HG02588 (cell line): ENCODE results near the gene ZBTB11.
"Not testable (repeated sequence)": the region's sequence is repeated elsewhere in the genome, so short reads cannot be mapped to it uniquely, and the experiment has no call there.

Experiments
- ATAC-seq: cut with Tn5 transposase; IDR thresholded peaks from one replicate; pipeline ENCODE4 v1.9.1; 2021; ENCODE audit warnings: mild to moderate bottlenecking, moderate library complexity; ENCODE audit not compliant: unreplicated experiment

ZBTB11 gene

DNA sequence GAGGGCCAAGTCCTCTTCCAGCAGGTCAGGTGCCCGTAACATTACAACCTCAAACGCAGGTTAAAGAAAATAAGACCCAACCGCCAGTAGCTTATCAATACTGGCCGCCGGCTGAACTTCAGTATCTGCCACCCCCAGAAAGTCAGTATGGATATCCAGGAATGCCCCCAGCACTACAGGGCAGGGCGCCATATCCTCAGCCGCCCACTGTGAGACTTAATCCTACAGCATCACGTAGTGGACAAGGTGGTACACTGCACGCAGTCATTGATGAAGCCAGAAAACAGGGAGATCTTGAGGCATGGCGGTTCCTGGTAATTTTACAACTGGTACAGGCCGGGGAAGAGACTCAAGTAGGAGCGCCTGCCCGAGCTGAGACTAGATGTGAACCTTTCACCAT lies 16.6 kb upstream of the ZBTB11 start:
- ATAC-seq: peak; percentile 84

DNA sequence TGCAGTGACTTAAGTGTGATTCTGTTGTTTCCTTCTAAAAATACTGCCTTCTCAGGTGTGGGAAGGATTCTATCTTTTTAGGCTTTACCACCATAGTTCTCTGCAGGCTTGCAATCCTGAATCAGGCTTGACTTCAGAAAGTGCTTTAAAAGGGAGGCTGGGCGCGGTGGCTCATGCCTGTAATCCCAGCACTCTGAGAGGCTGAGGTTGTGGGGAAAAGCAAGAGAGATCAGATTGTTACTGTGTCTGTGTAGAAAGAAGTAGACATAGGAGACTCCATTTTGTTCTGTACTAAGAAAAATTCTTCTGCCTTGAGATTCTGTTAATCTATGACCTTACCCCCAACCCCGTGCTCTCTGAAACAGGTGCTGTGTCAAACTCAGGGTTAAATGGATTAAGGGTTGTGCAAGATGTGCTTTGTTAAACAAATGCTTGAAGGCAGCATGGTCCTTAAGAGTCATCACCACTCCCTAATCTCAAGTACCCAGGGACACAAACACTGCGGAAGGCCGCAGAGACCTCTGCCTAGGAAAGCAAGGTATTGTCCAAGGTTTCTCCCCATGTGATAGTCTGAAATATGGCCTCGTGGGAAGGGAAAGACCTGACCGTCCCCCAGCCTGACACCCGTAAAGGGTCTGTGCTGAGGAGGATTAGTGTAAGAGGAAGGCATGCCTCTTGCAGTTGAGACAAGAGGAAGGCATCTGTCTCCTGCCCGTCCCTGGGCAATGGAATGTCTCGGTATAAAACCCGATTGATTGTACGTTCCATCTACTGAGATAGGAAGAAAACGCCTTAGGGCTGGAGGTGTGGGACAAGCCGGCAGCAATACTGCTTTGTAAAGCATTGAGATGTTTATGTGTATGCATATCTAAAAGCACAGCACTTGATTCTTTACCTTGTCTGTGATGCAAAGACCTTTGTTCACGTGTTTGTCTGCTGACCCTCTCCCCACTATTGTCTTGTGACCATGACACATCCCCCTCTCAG lies 15.0 kb upstream of the ZBTB11 start:
- not testable (repeated sequence) for ATAC-seq

DNA sequence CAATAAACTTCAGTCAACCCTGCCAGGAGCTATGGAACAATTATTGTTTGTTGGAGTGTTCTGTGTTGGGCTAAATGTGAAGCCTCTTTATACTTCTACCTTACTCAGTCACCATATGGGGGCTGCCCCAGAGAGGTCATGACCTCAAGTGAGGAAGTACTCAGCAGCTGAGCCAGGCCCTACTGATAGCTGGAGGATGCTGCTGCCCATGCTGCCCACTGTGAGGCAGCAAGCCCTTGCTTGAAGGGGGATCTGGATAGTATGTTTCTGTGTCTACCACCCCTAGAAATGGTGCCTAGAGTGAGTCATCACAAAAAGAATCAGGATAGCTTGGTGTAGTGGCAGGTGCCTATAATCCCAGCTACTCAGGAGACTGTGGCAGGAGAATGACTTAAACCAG lies 14.0 kb upstream of the ZBTB11 start:
- peak; percentile 35 for ATAC-seq

DNA sequence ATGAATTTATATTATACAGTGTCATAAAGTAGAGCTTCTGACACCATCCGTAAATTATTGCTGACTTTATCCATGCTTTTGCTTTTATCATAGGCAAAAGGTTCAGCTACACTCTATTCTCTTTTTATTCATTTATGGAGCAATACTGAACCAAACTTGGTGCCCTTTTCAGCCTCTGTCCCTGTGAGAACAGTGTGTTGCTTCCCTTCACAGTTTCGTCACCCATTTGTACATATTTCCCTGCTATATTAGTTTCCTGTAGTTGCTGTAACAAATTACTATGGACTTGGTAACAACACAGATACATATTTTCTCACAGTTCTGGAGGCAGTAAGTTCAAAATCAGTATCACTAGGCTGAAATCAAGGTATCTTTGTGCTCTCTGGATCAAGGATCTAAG lies 12.4 kb upstream of the ZBTB11 start:
- ATAC-seq: no peak

DNA sequence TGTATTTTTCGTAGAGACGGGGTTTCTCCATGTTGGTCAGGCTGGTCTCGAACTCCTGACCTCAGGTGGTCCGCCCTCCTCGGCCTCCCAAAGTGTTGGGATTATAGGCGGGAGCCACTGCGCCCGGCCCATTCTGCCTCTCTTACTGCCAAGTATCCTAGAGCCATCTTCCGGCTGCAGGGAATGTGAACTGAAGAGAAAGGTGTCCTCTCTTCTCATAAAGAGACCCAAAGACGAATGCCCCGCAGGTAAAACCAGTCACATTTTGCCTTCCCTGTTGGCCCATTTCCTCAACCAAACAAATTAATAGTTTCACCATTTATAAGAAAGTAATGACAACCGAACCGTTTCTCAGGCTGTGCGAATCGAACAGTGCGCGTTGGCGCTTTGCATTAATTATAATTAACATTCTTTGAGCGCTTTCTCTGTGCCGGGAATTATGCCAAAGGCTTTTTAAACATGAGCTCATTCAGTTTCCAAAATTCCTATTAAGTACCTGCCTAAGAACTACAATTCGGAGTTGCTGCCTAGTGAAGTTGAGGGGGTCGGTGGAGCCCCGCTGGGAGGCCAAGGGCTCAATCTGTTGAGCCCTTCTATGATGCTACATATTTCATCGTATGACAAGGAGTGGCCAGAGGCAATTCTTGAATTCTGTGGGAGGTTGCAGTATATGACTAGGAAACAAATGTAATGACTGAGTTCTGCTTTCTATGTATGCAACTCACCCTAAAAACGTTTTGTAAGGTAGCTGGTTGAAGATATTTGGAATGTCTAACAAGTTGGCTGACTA lies 10.4 kb upstream of the ZBTB11 start:
- no peak for ATAC-seq

DNA sequence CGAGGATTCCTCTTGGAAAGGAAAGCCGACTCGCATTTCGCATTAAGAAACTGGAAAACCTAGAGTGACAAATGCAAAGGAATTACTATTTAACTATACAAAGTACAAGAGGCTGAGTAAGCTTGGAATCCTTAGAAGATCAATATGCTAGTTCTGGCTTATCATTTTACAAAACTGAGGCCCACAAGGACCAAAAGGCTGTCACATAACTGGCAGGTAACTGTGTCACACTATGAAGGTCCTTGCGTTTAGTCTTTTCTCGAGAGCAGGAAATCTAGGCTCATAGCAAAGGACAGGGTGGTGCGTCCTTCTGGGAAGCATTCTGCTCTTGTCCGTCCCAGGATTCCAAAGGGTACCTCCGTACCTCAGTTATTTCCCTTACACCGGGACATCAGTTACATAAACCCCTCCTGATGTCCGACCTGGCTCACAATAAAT lies 9.0 kb upstream of the ZBTB11 start:
- ATAC-seq: peak; percentile 4

DNA sequence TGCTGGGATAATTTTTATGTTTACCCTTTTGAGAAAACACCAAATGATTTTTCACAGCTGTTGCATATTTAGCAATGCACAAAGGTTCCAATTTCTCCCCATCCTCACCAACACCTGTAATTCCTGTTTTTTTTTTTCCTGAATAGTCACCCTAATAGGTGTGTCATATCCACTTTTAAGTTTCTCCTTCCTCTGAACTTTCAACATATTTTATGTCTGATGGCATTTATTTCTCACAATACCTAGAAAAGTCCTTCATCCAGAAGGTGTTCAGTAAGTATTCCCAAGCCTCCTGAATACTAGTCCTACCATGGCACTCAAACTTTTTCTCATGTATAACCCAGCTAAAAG lies 8.1 kb upstream of the ZBTB11 start:
- no peak for ATAC-seq

DNA sequence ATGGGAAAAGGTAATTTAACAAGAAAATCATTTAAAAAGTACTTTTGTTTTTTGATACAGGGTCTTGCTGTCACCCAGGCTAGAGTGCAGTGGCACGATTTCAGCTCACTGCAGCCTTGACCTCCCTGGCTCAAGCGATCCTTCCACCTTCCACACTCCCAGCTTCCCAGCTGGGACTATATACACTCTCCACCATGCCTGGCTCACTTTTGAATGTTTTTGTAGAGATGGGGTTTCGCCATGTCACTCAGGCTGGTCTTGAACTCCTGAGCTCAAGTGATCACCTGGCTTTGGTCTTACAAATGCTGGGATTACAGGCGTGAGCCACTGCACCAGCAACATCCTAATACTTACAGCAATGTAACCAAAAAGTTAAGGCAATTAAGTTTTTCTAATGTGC lies 3.5 kb upstream of the ZBTB11 start:
- no peak for ATAC-seq

DNA sequence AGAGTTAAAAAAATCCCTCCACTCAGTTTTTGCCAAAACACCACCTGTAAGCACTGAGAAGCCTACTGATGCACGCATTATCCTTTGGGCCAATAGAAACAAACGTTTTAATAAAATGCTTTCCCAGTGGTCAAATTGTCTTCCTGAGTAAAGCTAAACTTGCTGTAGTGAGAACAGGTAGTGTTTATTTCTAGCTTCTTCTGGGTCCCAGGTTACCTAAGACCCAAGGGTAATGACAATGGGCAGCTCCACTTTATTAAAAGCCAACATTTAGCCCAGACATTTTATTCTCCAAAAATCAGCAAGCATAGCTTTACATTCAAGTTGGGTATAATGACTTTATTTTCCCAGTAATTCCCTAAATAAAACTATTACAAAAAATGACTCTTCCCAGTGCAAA lies 1.9 kb upstream of the ZBTB11 start:
- ATAC-seq: not testable (repeated sequence)

DNA sequence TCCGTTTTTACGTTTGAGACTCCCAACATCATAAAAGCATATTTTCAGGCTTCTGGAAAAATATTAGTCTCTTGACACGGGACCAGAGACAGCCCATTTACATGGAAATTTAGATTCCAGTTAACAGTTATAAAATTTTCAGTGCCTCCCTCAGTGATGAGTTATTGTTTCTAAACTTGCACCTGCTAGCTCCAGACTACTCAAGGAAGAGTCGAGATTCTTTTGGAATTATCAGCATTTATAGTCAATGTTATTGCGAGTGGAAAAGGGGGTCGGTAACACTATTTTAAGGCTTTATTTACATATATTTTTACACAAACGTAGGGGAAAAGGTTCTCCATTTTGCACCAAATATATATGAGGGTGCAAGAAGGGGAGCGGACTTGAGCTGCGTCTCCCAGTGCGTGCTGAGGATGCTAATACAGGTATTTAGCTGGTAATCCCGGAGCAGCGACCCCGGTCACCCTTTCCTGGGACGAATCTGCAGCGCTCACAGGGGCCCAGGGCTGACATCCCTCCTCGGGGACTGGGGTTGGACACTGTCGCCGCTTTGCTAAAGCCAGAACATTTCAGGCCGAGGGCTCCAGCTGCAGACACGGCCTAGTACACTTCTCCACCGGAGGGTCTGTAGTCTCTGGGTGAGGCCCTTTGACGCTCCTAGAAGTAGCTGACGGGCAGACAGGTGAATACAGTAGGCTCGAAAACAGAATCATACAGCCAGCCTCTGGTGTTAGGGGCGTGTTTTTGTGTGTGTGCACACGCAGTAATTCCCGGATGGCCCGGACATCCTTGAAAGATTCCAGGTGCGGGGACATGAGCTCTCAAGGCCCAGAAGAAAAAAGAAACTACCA lies 729 bp upstream of the ZBTB11 start:
- ATAC-seq: no peak

DNA sequence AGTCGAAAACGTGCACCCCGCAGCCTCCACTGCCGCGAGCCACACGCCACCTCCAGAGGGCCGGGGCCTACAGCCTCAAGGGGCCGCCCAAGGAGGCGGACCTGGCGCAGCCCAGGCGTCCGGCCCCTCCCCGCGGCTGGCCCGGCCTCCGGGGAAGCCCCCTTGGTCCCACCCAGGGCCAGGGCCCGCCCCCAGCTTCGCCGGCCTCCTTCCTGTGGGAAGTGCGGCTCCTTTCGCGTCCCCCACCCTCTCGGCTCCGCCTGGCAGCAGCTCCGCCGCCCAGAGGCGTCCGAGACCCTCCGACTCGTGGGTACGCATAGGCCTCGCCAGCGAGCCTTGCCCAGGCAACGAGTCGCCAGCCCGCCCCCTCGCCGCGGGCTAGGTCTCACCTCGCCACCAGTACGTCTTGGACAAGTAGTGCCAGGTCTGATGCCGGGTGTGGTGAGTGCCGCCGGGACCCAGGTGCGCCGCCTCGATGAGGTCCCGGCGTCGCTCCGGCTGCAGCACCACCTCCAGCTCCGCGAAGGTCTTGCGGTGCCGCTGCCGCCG lies 642 bp downstream of the ZBTB11 start:
- ATAC-seq: peak; percentile 87

DNA sequence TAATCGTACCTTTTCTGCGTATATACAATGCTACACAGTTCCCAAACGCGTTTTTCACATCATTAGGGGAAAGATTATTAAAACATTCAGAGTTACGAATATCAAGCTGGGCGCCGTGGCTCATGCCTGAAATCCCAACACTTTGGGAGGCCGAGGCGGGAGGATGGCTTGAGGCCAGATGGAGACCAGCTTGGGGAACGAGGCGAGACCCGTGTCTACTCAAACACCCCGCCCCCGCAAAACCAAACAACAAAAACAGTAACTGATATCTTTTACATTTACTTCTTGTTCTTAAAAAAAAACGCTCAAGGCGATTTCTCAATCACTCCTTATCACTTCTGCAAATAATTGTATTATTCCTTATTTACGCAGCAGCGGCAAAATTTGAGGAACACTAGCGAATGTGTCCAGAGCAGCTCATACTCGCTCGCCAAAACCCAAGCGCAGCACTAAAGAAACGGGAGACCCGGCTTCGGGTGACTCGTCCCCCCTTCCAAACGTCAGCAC lies 1.2 kb downstream of the ZBTB11 start:
- ATAC-seq: no peak

DNA sequence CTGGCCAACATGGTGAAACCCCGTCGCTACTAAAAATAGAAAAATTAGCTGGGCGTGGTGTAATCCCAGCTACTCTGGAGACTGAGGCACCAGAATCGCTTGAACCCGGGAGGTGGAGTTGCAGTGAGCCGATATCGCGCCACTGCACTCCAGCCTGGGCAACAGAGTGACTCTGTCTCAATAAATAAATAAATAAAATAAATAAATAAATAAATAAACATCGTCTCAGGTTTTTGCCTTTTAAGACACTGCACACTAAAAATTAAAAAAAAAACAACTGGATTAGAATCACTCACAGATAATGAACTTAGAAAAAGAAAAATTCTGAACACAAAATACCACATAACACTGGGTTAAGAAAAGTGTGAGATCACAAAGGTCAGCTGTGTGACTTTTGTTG lies 2.4 kb downstream of the ZBTB11 start:
- no peak for ATAC-seq

DNA sequence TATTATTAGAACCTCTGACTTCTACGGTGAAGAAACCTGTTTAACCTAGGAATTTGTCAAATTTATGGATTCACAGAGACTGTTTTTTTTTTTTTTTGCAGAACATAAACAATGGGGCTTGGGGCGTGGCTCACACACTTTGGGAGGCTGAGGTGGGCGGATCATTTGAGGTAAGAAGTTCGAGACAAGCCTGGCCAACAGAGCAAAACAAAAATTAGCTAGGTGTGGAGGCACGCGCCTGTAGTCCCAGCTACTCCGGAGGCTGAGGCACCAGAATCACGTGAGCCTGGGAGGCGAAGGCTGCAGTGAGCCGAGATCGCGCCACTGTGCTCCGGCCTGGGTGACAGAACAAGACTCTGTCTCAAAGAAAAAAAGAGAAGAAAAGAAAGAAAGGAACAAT lies 3.0 kb downstream of the ZBTB11 start:
- no peak for ATAC-seq

DNA sequence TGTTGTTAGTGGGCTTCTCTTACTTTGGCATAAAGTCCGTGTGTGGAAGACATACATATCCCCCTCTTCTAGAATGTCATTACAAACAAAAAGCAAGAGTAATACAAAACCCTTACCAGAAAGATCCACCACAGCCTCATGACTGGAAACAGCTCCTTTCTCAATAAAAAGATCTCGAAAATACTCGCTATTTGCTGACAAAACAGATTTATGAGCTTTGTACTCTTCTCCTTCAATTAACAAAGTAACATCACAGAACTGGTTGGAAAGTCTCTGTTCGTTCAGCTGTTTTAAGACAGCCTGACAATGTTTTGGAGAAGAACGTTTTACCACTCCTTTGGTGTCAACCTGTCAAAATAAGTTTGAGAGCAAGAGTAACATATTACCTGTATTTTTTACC lies 5.9 kb downstream of the ZBTB11 start:
- ATAC-seq: no peak

DNA sequence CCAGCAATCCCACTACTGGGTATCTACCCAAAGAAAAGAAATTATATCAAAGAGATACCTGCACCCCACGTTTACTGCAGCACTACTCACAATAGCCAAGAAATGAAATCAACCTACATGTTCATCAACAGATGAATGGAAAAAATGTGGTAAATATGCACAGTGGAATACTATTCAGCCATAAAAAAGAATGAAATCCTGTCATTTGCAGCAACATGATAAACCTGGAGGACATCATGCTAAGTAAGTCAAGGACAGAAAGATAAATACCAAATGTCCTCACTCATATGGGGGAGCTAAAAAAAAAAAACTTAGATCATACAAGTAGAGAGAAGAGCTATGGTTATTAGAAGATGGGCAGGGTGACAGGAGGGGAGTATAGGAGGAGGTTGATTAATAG lies 9.1 kb downstream of the ZBTB11 start:
- no peak for ATAC-seq

DNA sequence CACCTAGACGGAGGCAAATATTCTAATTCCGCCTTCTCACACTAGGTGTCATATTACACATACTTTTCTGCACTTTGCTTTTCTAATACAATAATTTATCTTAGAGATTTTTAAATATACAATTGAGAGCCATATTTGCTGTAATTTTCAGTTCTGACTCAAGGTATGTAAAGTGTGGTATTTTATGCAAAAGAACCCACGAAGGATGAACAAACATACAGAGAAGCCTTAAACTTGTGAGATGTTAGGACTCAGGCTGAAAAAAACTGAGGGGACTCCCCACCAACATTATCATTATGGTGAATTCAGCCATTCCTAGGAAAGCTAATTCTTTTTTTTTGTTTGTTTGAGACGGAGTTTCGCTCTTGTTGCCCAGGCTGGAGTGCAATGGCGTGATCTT lies 9.6 kb downstream of the ZBTB11 start:
- peak; percentile 40 for ATAC-seq

DNA sequence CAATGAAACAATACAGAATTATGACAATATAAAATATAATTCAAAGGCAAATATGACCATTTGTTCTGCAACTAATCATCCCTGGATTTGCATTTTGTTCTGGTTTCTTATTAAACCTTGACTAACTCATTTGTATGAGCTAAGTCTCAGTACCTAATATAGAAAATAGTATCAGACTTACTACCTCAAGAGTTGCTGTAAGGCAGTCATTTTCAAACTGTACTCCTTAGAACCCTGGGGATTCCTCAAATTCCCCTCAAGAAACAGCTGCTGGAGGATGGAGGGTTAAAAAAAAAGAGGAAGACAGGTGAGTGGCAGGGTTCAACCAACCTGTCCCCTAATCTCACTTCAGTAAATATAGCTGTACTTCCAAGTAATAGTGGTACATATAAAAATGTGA lies 11.1 kb downstream of the ZBTB11 start:
- peak; percentile 75 for ATAC-seq

DNA sequence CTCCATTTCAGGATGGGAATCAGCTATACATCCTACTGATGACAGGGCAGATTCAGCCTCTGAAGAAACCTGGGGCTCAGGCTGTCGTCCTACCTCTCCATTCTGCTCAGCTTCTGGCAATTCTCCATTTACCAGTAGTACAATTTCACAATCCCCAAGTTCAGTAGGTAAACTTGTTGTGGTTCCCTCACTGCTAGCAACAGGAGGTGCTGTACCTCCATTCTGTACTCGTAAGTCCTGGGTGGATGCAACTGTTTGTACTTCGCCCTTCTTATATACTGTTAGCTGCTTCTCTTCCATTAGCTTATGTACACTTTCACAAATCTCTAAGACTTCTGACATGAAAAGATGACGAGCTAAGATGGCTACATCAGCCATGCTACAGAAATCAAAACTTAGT lies 11.6 kb downstream of the ZBTB11 start:
- no peak for ATAC-seq

DNA sequence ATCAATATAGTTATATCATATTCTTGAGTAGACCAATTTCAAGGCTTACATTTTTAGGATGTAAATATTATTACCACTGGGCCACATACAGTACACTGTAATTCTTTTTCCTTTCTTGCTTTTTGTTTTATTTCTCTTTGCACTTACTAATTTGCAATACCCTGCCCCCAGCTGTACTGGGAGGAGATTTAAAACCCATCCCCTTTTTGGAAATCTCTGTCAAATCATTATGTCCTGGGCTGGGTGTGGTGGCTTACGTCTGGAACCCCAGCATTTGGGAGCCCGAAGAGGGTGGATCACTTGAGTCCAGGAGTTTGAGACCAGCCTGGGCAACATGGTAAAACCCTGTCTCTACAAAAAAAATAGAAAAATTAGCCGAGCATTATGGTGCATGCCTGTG lies 16.2 kb downstream of the ZBTB11 start:
- no peak for ATAC-seq

DNA sequence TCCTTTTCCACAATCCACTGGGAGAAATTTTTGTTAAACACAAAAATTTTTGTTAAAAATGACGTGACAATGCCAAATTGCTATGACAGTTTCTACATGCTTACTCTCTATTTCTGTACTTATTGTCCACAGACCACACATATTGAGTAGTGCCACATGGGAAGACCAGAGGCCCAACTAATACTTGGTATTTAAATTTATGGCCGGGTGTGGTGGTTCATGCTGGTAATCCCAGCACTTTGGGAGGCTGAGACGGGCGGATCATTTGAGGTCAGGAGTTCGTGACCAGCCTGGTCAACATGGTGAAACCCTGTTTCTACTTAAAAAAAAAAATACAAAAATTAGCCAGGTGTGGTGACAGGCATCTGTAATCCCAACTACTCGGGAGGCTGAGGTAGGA lies 20.3 kb downstream of the ZBTB11 start:
- ATAC-seq: no peak
